KMS-11 (cell line): ENCODE measurements around the gene BEST3.

Experiments used
- H2AFZ ChIP-seq: fragments of 200-600 bp; sonication (generic); 2 replicates; pipeline ENCODE4 v1.6.1; 2016; ENCODE audit warnings: antibody characterized with exemption, mixed run types, low read depth
- H3K27ac ChIP-seq: fragments of 200-600 bp; sonication (generic); 2 replicates; pipeline ENCODE4 v1.6.1; 2016; ENCODE audit warnings: mild to moderate bottlenecking, mixed run types
- H3K27me3 ChIP-seq: fragments of 200-600 bp; sonication (generic); 2 replicates; pipeline ENCODE4 v1.6.1; 2017; ENCODE audit warnings: mild to moderate bottlenecking, low read depth, mixed run types, moderate library complexity; ENCODE audit not compliant: insufficient read depth
- H3K36me3 ChIP-seq: fragments of 200-600 bp; sonication (generic); 2 replicates; pipeline ENCODE4 v1.6.1; 2017; ENCODE audit warnings: mild to moderate bottlenecking, mixed run types; ENCODE audit not compliant: insufficient read depth
- H3K4me1 ChIP-seq: fragments of 200-600 bp; sonication (generic); 2 replicates; pipeline ENCODE4 v1.6.1; 2016; ENCODE audit warnings: mild to moderate bottlenecking, low read depth, mixed run types; ENCODE audit not compliant: poor library complexity, severe bottlenecking
- H3K4me2 ChIP-seq: fragments of 200-600 bp; sonication (generic); 2 replicates; pipeline ENCODE4 v1.7.0; 2016; ENCODE audit warnings: mild to moderate bottlenecking, mixed run types
- H3K4me3 ChIP-seq: fragments of 200-600 bp; sonication (generic); IDR thresholded peaks from 2 replicates; pipeline ENCODE4 v1.6.1; 2017; ENCODE audit warnings: low read depth, low read length, mixed read lengths; ENCODE audit not compliant: insufficient read depth
- H3K79me2 ChIP-seq: fragments of 200-600 bp; sonication (generic); 2 replicates; pipeline ENCODE4 v1.6.1; 2016; ENCODE audit warnings: low read depth, mixed run types; ENCODE audit not compliant: insufficient read depth
- H3K9ac ChIP-seq: fragments of 200-600 bp; sonication (generic); 2 replicates; pipeline ENCODE4 v1.6.1; 2016; ENCODE audit warnings: mild to moderate bottlenecking, mixed run types
- H4K20me1 ChIP-seq: fragments of 200-600 bp; sonication (generic); 2 replicates; pipeline ENCODE4 v1.6.1; 2016; ENCODE audit warnings: mild to moderate bottlenecking, mixed run types; ENCODE audit not compliant: insufficient read depth
- TF ChIP-seq, protein P1 (sequence below): fragments of 200-600 bp; sonication (generic); conservative IDR thresholded peaks from 2 replicates; pipeline ENCODE4 v1.6.1; 2017; ENCODE audit warnings: low read depth, mild to moderate bottlenecking, antibody characterized with exemption, low read length, moderate library complexity, mixed read lengths

BEST3 gene

GRCh38 chr12:69708649-69709048, 9.5 kb upstream of the BEST3 start:
- no peaks in the 10 kb centered on the region for H3K79me2 ChIP-seq
- H3K4me1 ChIP-seq, result peaks cover 9% of the 10 kb centered on the region
- no peak overlapping the region for H3K27ac ChIP-seq
- H2AFZ ChIP-seq, result no peak overlapping the region
- no peaks in the 10 kb centered on the region for H3K36me3 ChIP-seq
- H4K20me1 ChIP-seq, result no peaks in the 10 kb centered on the region
- no peak overlapping the region for H3K4me2 ChIP-seq
- H3K9ac ChIP-seq, result no peak overlapping the region
- TF ChIP-seq, protein P1, sequence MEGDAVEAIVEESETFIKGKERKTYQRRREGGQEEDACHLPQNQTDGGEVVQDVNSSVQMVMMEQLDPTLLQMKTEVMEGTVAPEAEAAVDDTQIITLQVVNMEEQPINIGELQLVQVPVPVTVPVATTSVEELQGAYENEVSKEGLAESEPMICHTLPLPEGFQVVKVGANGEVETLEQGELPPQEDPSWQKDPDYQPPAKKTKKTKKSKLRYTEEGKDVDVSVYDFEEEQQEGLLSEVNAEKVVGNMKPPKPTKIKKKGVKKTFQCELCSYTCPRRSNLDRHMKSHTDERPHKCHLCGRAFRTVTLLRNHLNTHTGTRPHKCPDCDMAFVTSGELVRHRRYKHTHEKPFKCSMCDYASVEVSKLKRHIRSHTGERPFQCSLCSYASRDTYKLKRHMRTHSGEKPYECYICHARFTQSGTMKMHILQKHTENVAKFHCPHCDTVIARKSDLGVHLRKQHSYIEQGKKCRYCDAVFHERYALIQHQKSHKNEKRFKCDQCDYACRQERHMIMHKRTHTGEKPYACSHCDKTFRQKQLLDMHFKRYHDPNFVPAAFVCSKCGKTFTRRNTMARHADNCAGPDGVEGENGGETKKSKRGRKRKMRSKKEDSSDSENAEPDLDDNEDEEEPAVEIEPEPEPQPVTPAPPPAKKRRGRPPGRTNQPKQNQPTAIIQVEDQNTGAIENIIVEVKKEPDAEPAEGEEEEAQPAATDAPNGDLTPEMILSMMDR, result peak; percentile 56
- no peaks in the 10 kb centered on the region for H3K27me3 ChIP-seq
- no peak overlapping the region for H3K4me3 ChIP-seq

DNA sequence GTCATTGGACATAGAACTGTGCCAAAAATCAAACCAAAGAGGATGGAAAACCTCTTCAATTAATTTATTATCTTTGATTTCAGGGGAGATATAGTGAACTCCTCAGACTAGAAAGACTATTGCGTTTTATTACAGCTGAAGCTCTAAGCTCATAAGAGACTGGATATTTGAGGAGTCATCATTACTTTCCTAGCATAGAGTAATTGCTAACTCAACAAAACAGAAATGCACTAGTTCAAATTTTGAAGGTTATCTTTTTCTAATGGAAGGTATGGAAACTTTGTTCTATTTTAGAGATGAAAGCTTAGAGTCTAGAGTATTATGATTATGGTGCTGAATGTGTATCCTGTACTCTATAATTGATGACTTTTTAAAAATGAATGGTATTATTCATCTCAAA, 5.3 kb upstream of the BEST3 start:
- Histone ChIP-seq H3K4me1 (peaks cover 17% of the 10 kb centered on the region), H3K36me3 (no peaks in the 10 kb centered on the region), H3K27ac (no peak overlapping the region), H3K27me3 (no peaks in the 10 kb centered on the region), H3K9ac (no peak overlapping the region), H2AFZ (no peak overlapping the region), H4K20me1 (no peaks in the 10 kb centered on the region), H3K79me2 (no peaks in the 10 kb centered on the region), H3K4me3 (no peak overlapping the region), H3K4me2 (no peak overlapping the region)
- TF ChIP-seq, protein P1, result no peak

DNA sequence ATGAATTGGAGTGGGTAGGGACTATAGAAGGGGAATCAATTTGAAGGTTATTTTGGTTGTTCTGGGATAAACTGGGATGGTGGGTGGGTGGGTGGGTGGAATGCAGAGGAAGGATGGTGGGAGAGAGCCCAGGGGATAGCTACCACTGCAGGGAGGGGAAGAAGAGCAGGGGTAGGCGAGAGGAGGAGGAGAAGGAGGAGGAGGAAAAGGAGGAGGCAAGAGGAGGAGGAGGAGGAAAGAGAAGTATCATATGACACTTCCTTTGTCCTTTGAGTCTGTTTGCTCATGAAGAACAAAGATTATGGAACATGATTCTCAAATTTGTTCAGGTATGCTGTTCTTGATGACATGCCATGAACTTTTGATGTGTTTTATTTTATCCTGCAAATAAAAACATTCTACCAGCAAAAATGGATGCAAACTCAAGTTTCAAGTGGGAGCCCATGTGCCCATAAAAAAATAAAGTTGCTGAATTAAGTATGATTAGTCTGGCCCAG, 4.1 kb upstream of the BEST3 start:
- Histone ChIP-seq H3K4me2 (no peak overlapping the region), H3K9ac (no peak overlapping the region), H2AFZ (no peak overlapping the region), H3K4me3 (no peak overlapping the region), H3K36me3 (no peaks in the 10 kb centered on the region), H3K79me2 (no peaks in the 10 kb centered on the region), H3K27me3 (no peaks in the 10 kb centered on the region), H3K27ac (no peak overlapping the region), H4K20me1 (no peaks in the 10 kb centered on the region), H3K4me1 (peaks cover 29% of the 10 kb centered on the region)
- TF ChIP-seq, protein P1, result no peak

DNA sequence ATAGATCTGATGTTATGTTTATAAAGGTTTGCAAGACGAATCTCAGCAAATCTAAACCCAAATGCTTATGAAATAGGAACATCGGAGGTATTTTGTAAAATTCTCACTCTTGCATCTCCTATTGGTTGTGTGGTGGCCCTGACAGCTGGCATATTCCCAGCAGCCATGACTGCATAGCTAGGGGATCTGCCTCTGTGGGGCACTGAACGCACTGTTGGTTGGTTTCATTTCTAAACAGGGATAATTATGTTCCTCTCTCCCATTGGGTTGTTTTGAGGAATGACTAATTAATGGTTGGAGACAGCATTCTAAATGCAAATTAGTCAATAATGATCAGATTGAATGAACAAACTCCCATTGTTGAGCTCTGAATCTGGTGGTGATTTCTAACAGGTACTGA, 2.7 kb upstream of the BEST3 start:
- H3K36me3 ChIP-seq, result no peaks in the 10 kb centered on the region
- no peak overlapping the region for H3K27ac ChIP-seq
- H3K4me2 ChIP-seq, result no peak overlapping the region
- H3K4me1 ChIP-seq, result peaks cover 36% of the 10 kb centered on the region
- H2AFZ ChIP-seq, result no peak overlapping the region
- TF ChIP-seq, protein P1, result no peak
- H3K79me2 ChIP-seq, result no peaks in the 10 kb centered on the region; the same call in 1 of the 2 replicates
- H4K20me1 ChIP-seq, result no peaks in the 10 kb centered on the region
- H3K27me3 ChIP-seq, result no peaks in the 10 kb centered on the region
- no peak overlapping the region for H3K4me3 ChIP-seq
- no peak overlapping the region for H3K9ac ChIP-seq
